Gastrocnemius medialis (tissue), 4 donors: ENCODE data around the gene COL4A5.

ENCODE experiments used
- POLR2A ChIP-seq, 2 donors: fragments of 450-650 bp; IDR thresholded peaks; one replicate each; pipeline ENCODE4 v1.6.1; 2017; ENCODE audit warnings: antibody characterized with exemption in 2 of 2, mild to moderate bottlenecking in 2 of 2, moderate library complexity in 2 of 2
- TF ChIP-seq, protein P1 (sequence below), 5 experiments: fragments of 450-650 bp in 3 of 5; fragments of 200-600 bp in 2 of 5; sonication (generic) in 2 of 5; IDR thresholded peaks in 4 of 5; conservative IDR thresholded peaks in 1 of 5; 1 replicate in 4 of 5; 2 replicates in 1 of 5; pipeline ENCODE4 v1.5.1; 2016 to 2019; ENCODE audit warnings: antibody characterized with exemption in 5 of 5, mild to moderate bottlenecking in 3 of 5, moderate library complexity in 3 of 5

- no peak for TF ChIP-seq POLR2A (IDR thresholded peaks at IDR 0.05)
- TF ChIP-seq, protein P1, sequence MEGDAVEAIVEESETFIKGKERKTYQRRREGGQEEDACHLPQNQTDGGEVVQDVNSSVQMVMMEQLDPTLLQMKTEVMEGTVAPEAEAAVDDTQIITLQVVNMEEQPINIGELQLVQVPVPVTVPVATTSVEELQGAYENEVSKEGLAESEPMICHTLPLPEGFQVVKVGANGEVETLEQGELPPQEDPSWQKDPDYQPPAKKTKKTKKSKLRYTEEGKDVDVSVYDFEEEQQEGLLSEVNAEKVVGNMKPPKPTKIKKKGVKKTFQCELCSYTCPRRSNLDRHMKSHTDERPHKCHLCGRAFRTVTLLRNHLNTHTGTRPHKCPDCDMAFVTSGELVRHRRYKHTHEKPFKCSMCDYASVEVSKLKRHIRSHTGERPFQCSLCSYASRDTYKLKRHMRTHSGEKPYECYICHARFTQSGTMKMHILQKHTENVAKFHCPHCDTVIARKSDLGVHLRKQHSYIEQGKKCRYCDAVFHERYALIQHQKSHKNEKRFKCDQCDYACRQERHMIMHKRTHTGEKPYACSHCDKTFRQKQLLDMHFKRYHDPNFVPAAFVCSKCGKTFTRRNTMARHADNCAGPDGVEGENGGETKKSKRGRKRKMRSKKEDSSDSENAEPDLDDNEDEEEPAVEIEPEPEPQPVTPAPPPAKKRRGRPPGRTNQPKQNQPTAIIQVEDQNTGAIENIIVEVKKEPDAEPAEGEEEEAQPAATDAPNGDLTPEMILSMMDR (IDR thresholded peaks at IDR 0.05 in 4 of 5, conservative IDR thresholded peaks at IDR 0.05 in 1 of 5), result no peak
These were observed 300.7 kb downstream of the COL4A5 start for GRCh38 chrX:108740299-108740774.
